Non-pigmented ciliary epithelial cell (primary cell): Measurements from ENCODE around the gene RDX.

Source experiments
- DNase-seq: peaks from one replicate; pipeline ENCODE4 v3.0.0-alpha.2; 2010; ENCODE audit warnings: low read depth

RDX gene

DNA sequence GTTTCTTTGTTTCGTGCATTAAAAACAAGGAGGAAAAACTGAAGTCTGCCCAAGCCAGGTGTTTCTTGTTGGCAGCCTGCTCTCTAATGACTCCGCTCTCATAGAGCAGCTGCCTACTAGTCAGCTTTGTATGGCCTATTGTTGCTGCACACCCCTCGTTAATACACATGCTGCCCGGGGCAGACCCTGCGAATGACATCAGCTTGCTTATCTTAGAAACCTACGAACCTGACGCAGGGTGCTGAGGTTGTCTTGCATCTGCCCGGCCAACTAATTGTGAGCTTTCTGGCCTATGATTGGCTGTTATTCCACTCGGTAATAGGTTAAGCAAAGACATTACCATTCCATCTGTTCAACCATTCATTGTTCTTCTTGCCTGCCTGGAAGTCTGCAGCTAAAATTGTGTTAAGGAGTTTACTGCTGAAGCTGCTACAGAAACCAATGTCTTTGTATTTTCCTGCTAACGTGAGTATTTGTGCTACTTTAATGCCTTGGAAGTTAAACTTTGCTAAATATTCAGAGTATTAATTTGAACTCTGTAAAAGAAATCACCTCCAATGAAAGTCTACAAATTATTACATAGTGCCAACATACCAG is 165.7 kb downstream of the RDX start:
- no peak for DNase-seq

DNA sequence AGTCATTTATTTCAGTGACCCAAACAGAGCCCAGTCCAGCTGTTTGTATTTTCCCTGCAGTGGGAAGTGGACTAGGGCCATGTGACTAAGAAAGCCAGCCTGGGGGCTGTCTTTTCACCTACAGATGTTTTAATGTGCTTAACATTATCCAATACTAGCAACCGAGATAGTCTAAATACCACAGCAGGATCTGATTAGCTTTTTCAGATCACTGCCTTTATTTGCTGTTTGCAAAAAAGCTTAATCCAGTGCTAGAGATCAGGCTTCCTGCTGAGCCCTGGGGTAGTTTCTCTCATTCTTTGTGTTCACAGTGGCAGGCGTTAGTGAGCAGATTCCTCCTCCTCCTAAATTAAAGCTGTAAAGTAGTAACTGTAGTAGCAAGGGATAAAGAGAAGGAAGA is 168.3 kb downstream of the RDX start:
- no peak for DNase-seq

- DNase-seq, result no peak
Observed at GRCh38 chr11:110126936-110127335, 169.5 kb downstream of the RDX start.

- peak; percentile 85 for DNase-seq
Observed at GRCh38 chr11:110125632-110126031, 170.8 kb downstream of the RDX start.
